ENCODE data around the gene BAZ2A. TPM values are rescaled to one million over a fixed set of nuclear protein-coding genes. Genes with fewer than 3 reads are reported as not detected.
A peak's percentile ranks its signal among the peaks of the same experiment; 100 is the strongest.

BAZ2A gene
- total RNA-seq, 6 donors from 2014 or later: 74.5 to 245 (median 95.5) TPM

DNA sequence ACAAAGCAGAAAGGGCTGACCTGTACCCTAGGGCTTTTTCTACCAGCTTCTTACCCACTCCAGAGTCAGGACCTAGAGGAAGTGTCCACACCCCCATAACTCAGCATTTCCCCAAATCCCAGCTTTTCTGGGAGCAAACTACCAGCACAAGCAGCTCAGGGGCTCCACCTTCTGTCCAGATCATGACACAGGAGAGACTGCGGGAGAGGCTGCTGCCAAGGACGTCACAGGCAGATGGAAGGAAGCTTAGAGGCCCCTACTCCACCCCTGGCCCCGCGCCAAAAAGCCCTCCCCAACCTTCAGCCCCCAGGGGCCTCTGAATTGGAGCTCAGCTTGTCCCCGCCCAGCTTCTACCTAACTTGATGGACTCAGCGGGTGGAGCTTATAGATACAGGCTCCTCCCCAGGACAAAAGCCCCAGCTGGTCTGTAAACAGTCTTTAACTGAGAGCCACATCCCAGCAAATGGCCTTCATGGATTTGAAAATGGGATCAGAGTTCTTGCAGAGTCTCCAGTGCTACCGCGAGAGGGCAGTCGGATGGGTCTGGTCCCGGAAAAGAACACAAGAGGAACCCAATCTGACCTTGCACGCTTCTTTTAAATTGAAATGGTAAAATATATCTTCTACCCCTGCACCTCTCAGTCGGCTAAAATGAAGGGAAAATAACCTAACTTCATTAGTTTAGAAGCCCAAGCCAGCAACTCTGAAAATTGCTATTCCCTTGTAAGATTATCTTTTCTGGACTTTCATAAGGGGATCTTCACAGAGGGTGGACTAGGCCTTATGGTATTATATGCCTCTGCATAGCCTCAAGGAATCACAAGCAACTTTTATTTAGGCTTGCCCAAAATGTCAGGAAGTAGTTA, 6.8 kb upstream of the BAZ2A start:
- H3K9me3 ChIP-seq: no peaks in the 10 kb centered on the region
- WGBS, 2 donors: 4% methylated on average over 11 to 12 of the region's 12 CpGs
- peak; percentile 11 to 61 for TF ChIP-seq POLR2AphosphoS5 (IDR thresholded peaks at IDR 0.05)
- TF ChIP-seq, protein P1, sequence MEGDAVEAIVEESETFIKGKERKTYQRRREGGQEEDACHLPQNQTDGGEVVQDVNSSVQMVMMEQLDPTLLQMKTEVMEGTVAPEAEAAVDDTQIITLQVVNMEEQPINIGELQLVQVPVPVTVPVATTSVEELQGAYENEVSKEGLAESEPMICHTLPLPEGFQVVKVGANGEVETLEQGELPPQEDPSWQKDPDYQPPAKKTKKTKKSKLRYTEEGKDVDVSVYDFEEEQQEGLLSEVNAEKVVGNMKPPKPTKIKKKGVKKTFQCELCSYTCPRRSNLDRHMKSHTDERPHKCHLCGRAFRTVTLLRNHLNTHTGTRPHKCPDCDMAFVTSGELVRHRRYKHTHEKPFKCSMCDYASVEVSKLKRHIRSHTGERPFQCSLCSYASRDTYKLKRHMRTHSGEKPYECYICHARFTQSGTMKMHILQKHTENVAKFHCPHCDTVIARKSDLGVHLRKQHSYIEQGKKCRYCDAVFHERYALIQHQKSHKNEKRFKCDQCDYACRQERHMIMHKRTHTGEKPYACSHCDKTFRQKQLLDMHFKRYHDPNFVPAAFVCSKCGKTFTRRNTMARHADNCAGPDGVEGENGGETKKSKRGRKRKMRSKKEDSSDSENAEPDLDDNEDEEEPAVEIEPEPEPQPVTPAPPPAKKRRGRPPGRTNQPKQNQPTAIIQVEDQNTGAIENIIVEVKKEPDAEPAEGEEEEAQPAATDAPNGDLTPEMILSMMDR (IDR thresholded peaks at IDR 0.05): peak; percentile 37 to 69 (median 52)
- TF ChIP-seq POLR2A (IDR thresholded peaks at IDR 0.05): peak in 1 of 4 donors; percentile 5
- TF ChIP-seq EP300 (IDR thresholded peaks at IDR 0.05): no peak
- peak overlapping the region; percentile 19 to 83 (median 76) for H3K4me3 ChIP-seq
- H3K4me1 ChIP-seq: peaks cover 30 to 46% (median 33%) of the 10 kb centered on the region in 4 donors
- H3K36me3 ChIP-seq: peaks cover 37 to 47% (median 44%) of the 10 kb centered on the region in 4 donors
- peak overlapping the region; percentile 86 to 99 (median 94) for H3K27ac ChIP-seq
- ATAC-seq (ENCODE audit: low FRiP score in 2 of 2) (peak; percentile 91 to 93), DNase-seq (peak; percentile 90 to 99)
- no peaks in the 10 kb centered on the region for H3K27me3 ChIP-seq

DNA sequence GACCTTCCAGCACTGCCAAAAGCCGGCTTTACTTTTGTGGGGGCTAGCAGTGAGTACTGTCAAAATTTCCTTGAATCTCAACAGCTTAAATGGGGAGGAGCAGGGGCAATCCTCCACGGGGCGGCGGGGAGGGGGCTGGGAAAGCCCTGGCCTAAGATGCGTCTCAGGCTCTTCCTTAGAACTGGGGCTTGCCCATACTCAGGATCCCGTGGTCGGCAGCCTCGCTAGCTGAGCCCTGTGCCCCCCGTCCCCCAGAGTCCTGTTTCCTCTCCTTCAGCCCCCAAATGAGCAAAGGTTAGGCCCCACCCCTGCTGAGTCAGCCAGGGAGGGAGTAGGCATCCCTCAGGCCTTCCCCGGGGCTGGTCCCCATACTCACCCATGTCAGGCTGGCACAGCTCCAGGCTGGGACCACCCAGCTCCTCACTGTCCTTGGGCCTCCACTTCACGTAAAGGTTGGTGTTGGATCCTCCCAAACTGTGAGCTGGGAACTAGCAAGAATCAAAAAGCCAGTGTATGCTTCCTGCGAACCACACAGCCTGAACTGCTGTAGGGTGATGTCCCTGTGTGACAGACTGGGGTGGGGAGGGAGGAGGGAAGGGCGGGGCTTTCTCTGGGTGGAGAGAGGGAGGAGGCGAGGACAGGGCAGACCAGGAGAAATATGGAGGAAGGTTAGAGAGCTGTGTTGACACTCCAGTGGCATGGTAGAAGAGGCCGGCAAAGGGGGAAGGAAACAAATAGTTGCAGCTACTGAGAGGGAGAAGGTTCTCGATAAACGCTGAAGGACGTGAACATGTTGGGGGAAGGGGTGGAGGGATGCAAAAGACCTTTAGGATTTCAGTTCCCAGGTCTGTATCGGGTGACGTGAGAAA, 5.9 kb upstream of the BAZ2A start:
- TF ChIP-seq POLR2AphosphoS5 (IDR thresholded peaks at IDR 0.05) (peak; percentile 55 to 94), POLR2A (IDR thresholded peaks at IDR 0.05) (peak in 3 of 4 donors; percentile 22 to 78 (median 72)), EP300 (IDR thresholded peaks at IDR 0.05) (peak in 1 of 4 donors; percentile 44)
- TF ChIP-seq, protein P1 (IDR thresholded peaks at IDR 0.05): no peak
- H3K4me1 ChIP-seq: peaks cover 37 to 55% (median 41%) of the 10 kb centered on the region in 4 donors
- ATAC-seq (ENCODE audit: low FRiP score in 2 of 2) (peak; percentile 91 to 95), DNase-seq (peak; percentile 79 to 93)
- 0 to 1% methylated on average over 15 to 20 of the region's 20 CpGs for WGBS, 2 donors
- peaks cover 31 to 39% (median 35%) of the 10 kb centered on the region in 4 donors for H3K36me3 ChIP-seq
- peak overlapping the region; percentile 75 to 83 (median 80) for H3K4me3 ChIP-seq
- no peaks in the 10 kb centered on the region for H3K9me3 ChIP-seq
- no peaks in the 10 kb centered on the region for H3K27me3 ChIP-seq
- peak overlapping the region; percentile 86 to 99 (median 94) for H3K27ac ChIP-seq

- DNase-seq (peak; percentile 85 to 93), ATAC-seq (ENCODE audit: low FRiP score in 2 of 2) (peak; percentile 40 to 52)
- Histone ChIP-seq H3K27ac (peak overlapping the region; percentile 86 to 99 (median 94)), H3K9me3 (no peaks in the 10 kb centered on the region), H3K4me3 (peak overlapping the region; percentile 75 to 83 (median 80)), H3K27me3 (no peaks in the 10 kb centered on the region), H3K36me3 (peaks cover 25 to 29% (median 27%) of the 10 kb centered on the region in 4 donors), H3K4me1 (peaks cover 46 to 63% (median 49%) of the 10 kb centered on the region in 4 donors)
- TF ChIP-seq, protein P1 (IDR thresholded peaks at IDR 0.05): peak in 4 of 6 experiments; percentile 33 to 53 (median 37)
- no peak for TF ChIP-seq EP300 (IDR thresholded peaks at IDR 0.05)
- TF ChIP-seq POLR2A (IDR thresholded peaks at IDR 0.05): peak in 3 of 4 donors; percentile 20 to 73 (median 64)
- TF ChIP-seq POLR2AphosphoS5 (IDR thresholded peaks at IDR 0.05): peak; percentile 41 to 86
- 1% methylated on average over 21 to 31 of the region's 47 CpGs for WGBS, 2 donors
Measured at GRCh38 chr12:56634837-56635791, 5.0 kb upstream of the BAZ2A start.
